ENCODE measurements around the gene KIF18B.

The KIF18B gene

DNA sequence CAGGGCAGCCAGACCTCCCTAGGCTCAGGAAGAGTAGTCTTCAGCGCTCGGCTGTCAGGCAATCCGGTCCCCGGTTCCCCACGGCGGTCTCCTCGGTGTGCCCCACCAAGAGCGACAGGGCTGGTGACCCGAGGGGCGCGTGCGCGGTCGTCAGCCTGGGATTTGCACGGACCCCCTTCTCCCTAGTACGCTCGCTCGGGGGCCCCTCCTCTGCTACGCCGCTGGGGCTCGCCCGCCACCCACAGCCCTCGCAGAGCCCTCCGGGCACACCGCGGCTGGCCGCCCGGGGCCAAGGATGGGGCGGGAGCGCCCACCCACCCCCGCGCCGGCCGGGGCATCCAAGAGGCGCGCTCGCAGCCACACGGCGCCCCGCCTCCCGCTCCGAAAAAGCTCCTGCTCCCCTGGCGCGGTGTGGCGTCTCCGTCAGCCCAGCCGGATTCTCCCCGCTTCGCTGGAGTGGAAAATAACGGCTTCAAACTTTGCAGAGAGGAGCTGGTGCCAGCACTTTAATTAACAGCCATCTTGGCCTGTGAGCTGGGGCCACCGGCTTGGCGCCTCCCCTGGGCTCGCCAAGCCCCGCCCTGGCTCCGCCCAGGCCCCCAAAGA lies 22.7 kb upstream of the KIF18B start:
- Histone ChIP-seq H3K27me3 (ENCODE audit: insufficient read depth, poor library complexity, severe bottlenecking) (peaks cover 9% of the 10 kb centered on the region), H3K36me3 (ENCODE audit: low read depth) (no peaks in the 10 kb centered on the region)
- DNase-seq (ENCODE audit: low spot score), result no peak

DNA sequence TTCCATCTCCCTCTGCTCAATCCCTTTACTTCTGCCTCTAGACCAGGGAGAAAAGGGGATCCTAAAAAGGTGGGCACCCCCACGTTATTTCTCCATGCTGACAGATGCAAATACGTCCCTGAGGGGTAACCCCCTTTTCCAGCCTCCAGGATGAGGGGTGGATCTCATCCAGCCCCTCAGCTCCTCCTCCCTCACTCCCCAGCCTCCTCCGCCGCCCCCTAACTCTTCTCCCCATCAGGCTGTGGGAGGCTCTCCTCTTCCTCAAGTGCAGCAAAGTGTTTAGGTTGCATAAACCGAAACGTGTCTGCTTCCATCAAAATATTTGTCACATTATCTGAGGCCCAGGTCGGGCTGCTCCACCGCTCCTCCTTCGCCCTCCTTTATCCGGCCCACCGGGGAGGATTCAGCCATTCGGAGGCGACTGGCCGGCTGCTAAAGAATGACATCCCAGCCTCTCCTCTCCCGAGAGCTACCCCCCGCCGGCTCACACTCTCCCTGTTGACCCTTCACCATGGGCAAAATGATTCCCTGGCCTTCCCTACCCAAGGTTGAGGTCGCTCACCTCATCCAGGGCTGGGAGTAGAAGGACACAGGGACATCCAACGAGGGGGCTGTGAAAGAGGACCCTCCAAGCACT lies 21.7 kb upstream of the KIF18B start:
- H3K4me3 ChIP-seq (ENCODE audit: severe bottlenecking), result no peak overlapping the region
- peaks cover 9% of the 10 kb centered on the region for H3K27me3 ChIP-seq (ENCODE audit: insufficient read depth, poor library complexity, severe bottlenecking)
- H3K27ac ChIP-seq (ENCODE audit: poor library complexity, severe bottlenecking), result no peak overlapping the region
- H3K9me3 ChIP-seq (ENCODE audit: severe bottlenecking), result no peaks in the 10 kb centered on the region
- ATAC-seq (ENCODE audit: low read depth), result no peak
- TF ChIP-seq, protein P1, sequence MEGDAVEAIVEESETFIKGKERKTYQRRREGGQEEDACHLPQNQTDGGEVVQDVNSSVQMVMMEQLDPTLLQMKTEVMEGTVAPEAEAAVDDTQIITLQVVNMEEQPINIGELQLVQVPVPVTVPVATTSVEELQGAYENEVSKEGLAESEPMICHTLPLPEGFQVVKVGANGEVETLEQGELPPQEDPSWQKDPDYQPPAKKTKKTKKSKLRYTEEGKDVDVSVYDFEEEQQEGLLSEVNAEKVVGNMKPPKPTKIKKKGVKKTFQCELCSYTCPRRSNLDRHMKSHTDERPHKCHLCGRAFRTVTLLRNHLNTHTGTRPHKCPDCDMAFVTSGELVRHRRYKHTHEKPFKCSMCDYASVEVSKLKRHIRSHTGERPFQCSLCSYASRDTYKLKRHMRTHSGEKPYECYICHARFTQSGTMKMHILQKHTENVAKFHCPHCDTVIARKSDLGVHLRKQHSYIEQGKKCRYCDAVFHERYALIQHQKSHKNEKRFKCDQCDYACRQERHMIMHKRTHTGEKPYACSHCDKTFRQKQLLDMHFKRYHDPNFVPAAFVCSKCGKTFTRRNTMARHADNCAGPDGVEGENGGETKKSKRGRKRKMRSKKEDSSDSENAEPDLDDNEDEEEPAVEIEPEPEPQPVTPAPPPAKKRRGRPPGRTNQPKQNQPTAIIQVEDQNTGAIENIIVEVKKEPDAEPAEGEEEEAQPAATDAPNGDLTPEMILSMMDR (IDR thresholded peaks at IDR 0.05; ENCODE audit: poor library complexity, severe bottlenecking), result no peak
- DNase-seq (ENCODE audit: low spot score), result no peak
- H3K4me1 ChIP-seq (ENCODE audit: insufficient read depth, poor library complexity, severe bottlenecking), result peaks cover 24% of the 10 kb centered on the region
- no peaks in the 10 kb centered on the region for H3K36me3 ChIP-seq (ENCODE audit: low read depth)

More for the DNA sequence above, 22.7 kb upstream of the KIF18B start:
- no peak for ATAC-seq (ENCODE audit: low read depth)
- Histone ChIP-seq H3K9me3 (ENCODE audit: severe bottlenecking) (no peaks in the 10 kb centered on the region), H3K4me3 (ENCODE audit: severe bottlenecking) (peak overlapping the region; percentile 29), H3K27ac (ENCODE audit: poor library complexity, severe bottlenecking) (peak overlapping the region; percentile 95), H3K4me1 (ENCODE audit: insufficient read depth, poor library complexity, severe bottlenecking) (peaks cover 24% of the 10 kb centered on the region)
- TF ChIP-seq, protein P1 (IDR thresholded peaks at IDR 0.05; ENCODE audit: poor library complexity, severe bottlenecking), result no peak

DNA sequence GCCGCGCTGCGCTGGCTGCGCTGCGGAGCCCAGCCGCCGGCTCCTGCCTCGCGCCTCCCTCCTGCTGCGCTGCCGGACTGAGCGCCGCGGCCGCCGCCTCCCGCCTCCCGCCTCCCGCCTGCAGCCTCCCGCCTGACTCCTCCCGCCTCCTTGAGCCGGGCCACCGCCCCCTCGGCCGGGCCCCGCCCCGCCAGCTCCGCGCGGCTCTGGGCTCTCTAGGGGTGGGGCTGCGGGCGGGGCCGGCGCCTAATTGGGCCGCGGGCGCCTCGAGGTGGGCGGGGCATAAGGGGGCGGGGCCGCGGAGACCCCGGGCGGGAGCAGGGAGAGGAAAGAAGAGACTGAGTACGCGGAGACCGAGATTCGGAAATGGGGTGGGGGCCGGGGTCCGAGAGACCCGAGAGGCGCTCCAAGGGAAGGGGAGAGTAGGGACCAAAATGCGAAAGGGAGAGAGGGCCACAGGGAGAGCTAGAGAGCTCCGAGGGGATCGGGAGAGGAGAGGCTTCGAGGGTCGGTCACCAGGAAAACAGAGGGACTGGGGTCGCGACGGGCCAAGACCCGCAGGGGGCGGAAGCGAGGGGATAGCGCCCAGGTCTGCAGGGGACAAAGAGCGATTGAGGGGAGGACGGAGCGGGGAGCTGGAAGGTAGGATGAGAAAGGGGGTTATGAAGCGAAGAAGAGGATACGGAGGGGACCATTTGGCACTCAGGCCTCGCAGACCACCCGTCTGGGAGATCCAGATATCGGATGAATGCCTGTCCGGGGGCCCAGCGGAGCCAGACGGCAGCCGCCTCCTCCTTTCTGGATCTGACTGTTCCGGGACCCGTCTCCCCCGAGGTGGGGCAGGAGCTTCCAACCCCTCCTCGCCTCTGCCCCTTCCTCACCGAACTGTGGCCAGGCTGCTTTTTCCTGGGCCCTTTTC lies 20.9 kb upstream of the KIF18B start, which contains the start of gene C1QL1:
TSS of gene C1QL1 (minus strand) at position 79 of the 919 bp plus-strand sequence. CDS start 255 bp downstream, outside the sequence.
- DNase-seq (ENCODE audit: low spot score), result peak; percentile 93

DNA sequence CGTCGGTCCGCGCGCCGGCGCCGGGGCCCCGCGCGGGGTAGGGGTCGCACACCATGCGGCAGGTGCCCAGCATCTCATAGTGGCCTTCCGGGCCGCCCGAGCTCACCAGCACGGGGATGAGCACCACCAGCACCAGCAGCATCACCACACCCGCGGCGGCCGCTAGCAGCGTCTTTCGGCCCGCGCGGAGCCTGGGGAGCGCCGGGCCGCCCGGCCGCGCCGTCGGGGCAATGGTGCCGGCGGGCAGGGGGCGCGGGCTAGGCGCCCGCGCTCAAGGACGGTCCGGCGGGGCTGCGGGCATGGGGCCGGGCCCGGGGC lies 20.3 kb upstream of the KIF18B start:
- Histone ChIP-seq H3K36me3 (ENCODE audit: low read depth) (no peaks in the 10 kb centered on the region), H3K4me1 (ENCODE audit: insufficient read depth, poor library complexity, severe bottlenecking) (peaks cover 18% of the 10 kb centered on the region), H3K9me3 (ENCODE audit: severe bottlenecking) (no peaks in the 10 kb centered on the region), H3K4me3 (ENCODE audit: severe bottlenecking) (peak overlapping the region; percentile 24), H3K27ac (ENCODE audit: poor library complexity, severe bottlenecking) (no peak overlapping the region), H3K27me3 (ENCODE audit: insufficient read depth, poor library complexity, severe bottlenecking) (peaks cover 9% of the 10 kb centered on the region)
- TF ChIP-seq, protein P1 (IDR thresholded peaks at IDR 0.05; ENCODE audit: poor library complexity, severe bottlenecking), result no peak
- ATAC-seq (ENCODE audit: low read depth) (no peak), DNase-seq (ENCODE audit: low spot score) (no peak)

More for the DNA sequence above, 20.9 kb upstream of the KIF18B start, which contains the start of gene C1QL1:
- Histone ChIP-seq H3K4me3 (ENCODE audit: severe bottlenecking) (peak within 1 kb of the TSS; percentile 24), H3K9me3 (ENCODE audit: severe bottlenecking) (no peaks in the 10 kb centered on the region), H3K36me3 (ENCODE audit: low read depth) (no peaks in the 10 kb centered on the region), H3K27ac (ENCODE audit: poor library complexity, severe bottlenecking) (no peak within 1 kb of the TSS), H3K27me3 (ENCODE audit: insufficient read depth, poor library complexity, severe bottlenecking) (peaks cover 9% of the 10 kb centered on the region), H3K4me1 (ENCODE audit: insufficient read depth, poor library complexity, severe bottlenecking) (peaks cover 24% of the 10 kb centered on the region)
- TF ChIP-seq, protein P1 (IDR thresholded peaks at IDR 0.05; ENCODE audit: poor library complexity, severe bottlenecking), result no peak
- ATAC-seq (ENCODE audit: low read depth), result peak; percentile 74

Data from RWPE2 (cell line).